Body of pancreas (tissue), 4 donors: ENCODE data around the gene MAP2K1. TPM values are rescaled to one million over a fixed set of nuclear protein-coding genes. Genes with fewer than 3 reads are reported as not detected.

Source experiments
- ATAC-seq: fragments of 150-250 bp; one replicate; pipeline ENCODE4 v1.9.1; 2016
- DNase-seq, 4 donors: peaks; one replicate each; pipeline ENCODE4 v3.0.0-alpha.2; 2019
- H3K27ac ChIP-seq, 4 donors: fragments of 200-600 bp; sonication (generic); 1 replicate in 3 of 4; 2 replicates in 1 of 4; pipeline versions ENCODE4 v1.5.1 to v1.6.1; 2016 to 2019; ENCODE audit warnings: mild to moderate bottlenecking in 1 of 4, mixed read lengths in 1 of 4, moderate library complexity in 1 of 4
- H3K27me3 ChIP-seq, 2 donors: fragments of 200-600 bp; sonication (generic); one replicate each; pipeline ENCODE4 v1.6.0; 2016; ENCODE audit warnings: mild to moderate bottlenecking in 1 of 2
- H3K36me3 ChIP-seq, 2 donors: fragments of 200-600 bp; sonication (generic); replicated peaks in 1 of 2; 2 replicates each; pipeline ENCODE4 v1.5.1; 2016; ENCODE audit warnings: low read depth in 2 of 2; ENCODE audit not compliant: insufficient read depth in 1 of 2
- H3K4me1 ChIP-seq: fragments of 200-600 bp; sonication (generic); one replicate; pipeline ENCODE4 v1.6.0; 2016
- H3K4me3 ChIP-seq, 2 donors: fragments of 200-600 bp; sonication (generic); 1 replicate in 1 of 2; 2 replicates in 1 of 2; pipeline ENCODE4 v1.5.1; 2016 to 2019
- H3K9me3 ChIP-seq, 3 donors: fragments of 200-600 bp; sonication (generic); 1 replicate in 2 of 3; 2 replicates in 1 of 3; pipeline ENCODE4 v1.5.1; 2016
- CTCF ChIP-seq, 7 experiments: fragments of 450-650 bp in 4 of 7; fragments of 200-600 bp in 3 of 7; sonication (generic) in 3 of 7; IDR thresholded peaks; one replicate each; pipeline ENCODE4 v1.5.1; 2016 to 2019; ENCODE audit warnings: antibody characterized with exemption in 7 of 7
- POLR2A ChIP-seq, 3 donors: fragments of 450-650 bp; IDR thresholded peaks; one replicate each; pipeline ENCODE4 v1.6.1; 2016; ENCODE audit warnings: antibody characterized with exemption in 3 of 3, mild to moderate bottlenecking in 2 of 3
- WGBS, 2 donors: methylation state at CpG; one replicate each; pipeline ENCODE4 v1.1.5; 2017; 5-methylcytosine and 5-hydroxymethylcytosine counted together
- intact Hi-C: fragments of 100-400 bp; cut with DNase I; formaldehyde crosslinking; loops from one replicate; pipeline ENCODE4 v1.15.1; 2023
- total RNA-seq, 2 donors: library from RNA; depleted of rRNA; stranded (reverse); fragments of >200 nt; gene quantifications; one replicate each; pipeline ENCODE4 v1.1.0, GENCODE V29; 2016

The MAP2K1 gene
- total RNA-seq, 2 donors from 2014 or later, result 25.2 to 29.0 TPM

- intact Hi-C loops, result no loop called here
- H3K27me3 ChIP-seq, result no peaks in the 10 kb centered on the region
- no peak overlapping the region for H3K4me3 ChIP-seq
- H3K36me3 ChIP-seq, result no peaks in the 10 kb centered on the region
- WGBS, 2 donors, result 93 to 96% methylated on average over 3 of the region's 3 CpGs
- DNase-seq, result no peak
- no peak for ATAC-seq
- H3K27ac ChIP-seq, result no peak overlapping the region
- no peak for TF ChIP-seq CTCF (IDR thresholded peaks at IDR 0.05)
- no peak for TF ChIP-seq POLR2A (IDR thresholded peaks at IDR 0.05)
- no peaks in the 10 kb centered on the region for H3K4me1 ChIP-seq
- no peaks in the 10 kb centered on the region for H3K9me3 ChIP-seq
Measured at GRCh38 chr15:66419471-66419870, 32.8 kb downstream of the MAP2K1 start.

DNA sequence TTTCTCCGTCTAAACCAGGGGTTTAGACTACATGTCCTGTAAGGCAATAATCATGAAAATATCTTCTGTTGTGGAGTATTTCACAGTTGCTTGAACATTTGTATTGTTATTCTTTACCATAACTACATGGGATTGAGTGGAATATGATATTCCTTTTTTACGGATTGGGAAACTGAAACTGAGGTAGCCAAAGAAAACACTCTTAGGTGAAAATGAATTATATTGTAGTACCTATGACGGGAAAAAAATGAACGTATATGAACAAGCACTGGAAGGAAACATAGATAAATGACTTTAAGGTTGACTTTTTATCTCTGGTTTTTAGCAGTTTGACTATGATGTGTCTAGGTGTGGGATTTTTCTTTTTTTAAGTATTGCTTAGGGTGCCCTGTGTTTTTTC lies 35.6 kb downstream of the MAP2K1 start:
- no peak for TF ChIP-seq CTCF (IDR thresholded peaks at IDR 0.05)
- TF ChIP-seq POLR2A (IDR thresholded peaks at IDR 0.05), result no peak
- DNase-seq, result no peak
- H3K36me3 ChIP-seq, result no peaks in the 10 kb centered on the region
- H3K27ac ChIP-seq, result no peak overlapping the region
- WGBS, 2 donors, result 90 to 95% methylated on average over 4 of the region's 4 CpGs
- no peaks in the 10 kb centered on the region for H3K4me1 ChIP-seq
- H3K4me3 ChIP-seq, result no peak overlapping the region
- no peaks in the 10 kb centered on the region for H3K27me3 ChIP-seq
- H3K9me3 ChIP-seq, result no peaks in the 10 kb centered on the region
- intact Hi-C loops, result no loop called here
- no peak for ATAC-seq

GRCh38 chr15:66423149-66423548 lies 36.4 kb downstream of the MAP2K1 start:
- no peak for TF ChIP-seq CTCF (IDR thresholded peaks at IDR 0.05)
- TF ChIP-seq POLR2A (IDR thresholded peaks at IDR 0.05), result no peak
- no peak overlapping the region for H3K4me3 ChIP-seq
- no peak overlapping the region for H3K27ac ChIP-seq
- no peaks in the 10 kb centered on the region for H3K4me1 ChIP-seq
- H3K36me3 ChIP-seq, result no peaks in the 10 kb centered on the region
- ATAC-seq (no peak), DNase-seq (no peak)
- H3K9me3 ChIP-seq, result no peaks in the 10 kb centered on the region
- 74 to 75% methylated on average over 3 of the region's 3 CpGs for WGBS, 2 donors
- no peaks in the 10 kb centered on the region for H3K27me3 ChIP-seq
- intact Hi-C loops, result no loop called here

DNA sequence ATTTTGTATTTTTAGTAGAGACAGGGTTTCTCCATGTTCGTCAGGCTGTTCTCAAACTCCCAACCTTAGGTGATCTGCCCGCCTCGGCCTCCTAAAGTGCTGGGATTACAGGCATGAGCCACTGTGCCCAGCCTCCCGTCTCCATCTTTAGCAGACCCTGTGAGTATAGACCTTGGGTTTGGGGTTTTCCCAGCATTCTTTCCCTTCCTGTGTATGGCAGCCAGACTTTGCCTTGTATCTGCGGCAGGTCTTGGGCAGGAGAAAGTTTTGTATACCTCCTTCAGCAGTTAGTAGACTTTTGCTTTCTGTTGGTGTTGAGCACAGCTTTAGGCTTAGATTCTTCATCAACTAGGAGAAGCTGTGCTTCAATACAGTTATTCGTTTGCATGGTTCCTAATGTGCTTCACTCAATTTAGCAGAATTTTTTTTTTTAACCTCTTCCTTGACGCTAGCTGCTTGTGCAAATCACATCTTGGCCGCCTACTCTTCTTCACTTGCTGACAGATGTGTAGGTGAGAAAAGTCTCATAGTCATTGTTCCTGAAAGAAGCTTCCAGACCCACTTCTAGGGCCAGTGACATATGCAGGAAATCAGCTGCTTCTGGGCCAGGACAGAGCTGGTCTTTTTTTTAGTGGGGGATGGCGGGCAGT lies 38.4 kb downstream of the MAP2K1 start:
- intact Hi-C loops, result no loop called here
- no peaks in the 10 kb centered on the region for H3K4me1 ChIP-seq
- no peak overlapping the region for H3K27ac ChIP-seq
- TF ChIP-seq CTCF (IDR thresholded peaks at IDR 0.05) (no peak), POLR2A (IDR thresholded peaks at IDR 0.05) (no peak)
- no peak overlapping the region for H3K4me3 ChIP-seq
- no peaks in the 10 kb centered on the region for H3K36me3 ChIP-seq
- 94 to 95% methylated on average over 8 to 9 of the region's 9 CpGs for WGBS, 2 donors
- H3K9me3 ChIP-seq, result no peaks in the 10 kb centered on the region
- no peaks in the 10 kb centered on the region for H3K27me3 ChIP-seq
- DNase-seq (no peak), ATAC-seq (no peak)

- DNase-seq, result no peak
Measured at GRCh38 chr15:66425837-66426236, 39.1 kb downstream of the MAP2K1 start.

More at GRCh38 chr15:66425837-66426236, 39.1 kb downstream of the MAP2K1 start:
- TF ChIP-seq CTCF (IDR thresholded peaks at IDR 0.05) (no peak), POLR2A (IDR thresholded peaks at IDR 0.05) (no peak)
- ATAC-seq, result no peak
- 79 to 87% methylated on average over 4 of the region's 4 CpGs for WGBS, 2 donors
- no peak overlapping the region for H3K4me3 ChIP-seq
- intact Hi-C loops, result no loop called here
- H3K27ac ChIP-seq, result no peak overlapping the region
- no peaks in the 10 kb centered on the region for H3K36me3 ChIP-seq
- H3K27me3 ChIP-seq, result no peaks in the 10 kb centered on the region
- H3K4me1 ChIP-seq, result no peaks in the 10 kb centered on the region
- no peaks in the 10 kb centered on the region for H3K9me3 ChIP-seq
